AG04450 (cell line): ENCODE results near the gene DPEP2NB. TPM values are rescaled to one million over a fixed set of nuclear protein-coding genes. Genes with fewer than 3 reads are reported as not detected.

Experiments
- CTCF ChIA-PET: fragments of 300-600, 350-600 bp; formaldehyde crosslinking; extraction: SDS; loops from one replicate; lab custom pipeline; 2022; ENCODE audit warnings: antibody characterized with exemption, inconsistent platforms; lab: Charles Lee
- POLR2A ChIA-PET: fragments of 350-600 bp; formaldehyde crosslinking; extraction: SDS; loops from one replicate; lab custom pipeline; 2021; ENCODE audit warnings: antibody characterized with exemption, inconsistent platforms; lab: Yijun Ruan, JAX
- DNase-seq: peaks from one replicate; pipeline ENCODE4 v3.0.0-alpha.2; 2011; ENCODE audit warnings: low read depth, low spot score
- H3K27ac ChIP-seq: one replicate; pipeline ENCODE4 v1.5.1; 2012; ENCODE audit warnings: low read depth, low read length, control low read depth
- H3K27me3 ChIP-seq: one replicate; pipeline ENCODE4 v1.6.0; 2012; ENCODE audit warnings: low read length; ENCODE audit not compliant: control insufficient read depth, insufficient read depth
- H3K4me3 ChIP-seq: 2 replicates; pipeline ENCODE4 v1.5.1; 2011; ENCODE audit warnings: mild to moderate bottlenecking, low read depth, low read length, control low read depth
- H3K9me3 ChIP-seq: 2 replicates; pipeline ENCODE4 v1.5.1; 2012; ENCODE audit warnings: low read length; ENCODE audit not compliant: control insufficient read depth, insufficient read depth
- polyA plus RNA-seq: library from polyadenylated mRNA; depleted of rRNA; stranded (reverse); fragments of >200 nt; gene quantifications from 2 replicates; pipeline ENCODE4 v1.2.3, GENCODE V29; 2011
- TF ChIP-seq, protein P1 (sequence below): IDR thresholded peaks from 2 replicates; pipeline ENCODE4 v1.5.1; 2011; ENCODE audit warnings: low read depth, low read length, control low read depth, inconsistent platforms

DPEP2NB gene
- polyA plus RNA-seq, 1 experiment: not detected

DNA sequence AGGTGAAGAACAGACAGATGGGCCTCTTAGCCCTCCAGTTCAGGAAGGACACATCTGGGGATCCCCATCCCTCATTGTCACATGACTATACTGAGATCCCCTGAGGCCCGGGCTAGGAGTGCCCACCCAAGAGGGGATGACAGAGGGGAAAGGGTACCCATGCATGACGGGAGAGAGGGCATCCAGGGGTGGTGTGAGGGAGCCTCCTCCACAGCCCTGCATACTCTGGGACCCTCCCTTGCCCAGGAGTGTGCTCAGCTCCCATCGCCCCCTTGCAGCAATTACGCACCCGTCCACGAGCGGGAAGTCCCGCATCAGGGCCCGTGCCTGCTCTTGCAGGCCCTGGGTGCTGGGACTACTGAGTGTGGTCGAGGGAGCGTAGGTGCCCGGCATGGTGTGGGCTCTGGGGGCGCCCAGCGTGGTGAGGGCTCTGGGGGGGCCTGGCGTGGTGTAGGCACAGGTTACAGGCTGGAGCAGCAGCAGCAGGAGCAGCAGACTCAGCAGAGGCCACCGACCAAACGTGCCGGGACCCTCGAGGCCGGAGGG is 23.0 kb downstream of the DPEP2NB start:
- TF ChIP-seq, protein P1, sequence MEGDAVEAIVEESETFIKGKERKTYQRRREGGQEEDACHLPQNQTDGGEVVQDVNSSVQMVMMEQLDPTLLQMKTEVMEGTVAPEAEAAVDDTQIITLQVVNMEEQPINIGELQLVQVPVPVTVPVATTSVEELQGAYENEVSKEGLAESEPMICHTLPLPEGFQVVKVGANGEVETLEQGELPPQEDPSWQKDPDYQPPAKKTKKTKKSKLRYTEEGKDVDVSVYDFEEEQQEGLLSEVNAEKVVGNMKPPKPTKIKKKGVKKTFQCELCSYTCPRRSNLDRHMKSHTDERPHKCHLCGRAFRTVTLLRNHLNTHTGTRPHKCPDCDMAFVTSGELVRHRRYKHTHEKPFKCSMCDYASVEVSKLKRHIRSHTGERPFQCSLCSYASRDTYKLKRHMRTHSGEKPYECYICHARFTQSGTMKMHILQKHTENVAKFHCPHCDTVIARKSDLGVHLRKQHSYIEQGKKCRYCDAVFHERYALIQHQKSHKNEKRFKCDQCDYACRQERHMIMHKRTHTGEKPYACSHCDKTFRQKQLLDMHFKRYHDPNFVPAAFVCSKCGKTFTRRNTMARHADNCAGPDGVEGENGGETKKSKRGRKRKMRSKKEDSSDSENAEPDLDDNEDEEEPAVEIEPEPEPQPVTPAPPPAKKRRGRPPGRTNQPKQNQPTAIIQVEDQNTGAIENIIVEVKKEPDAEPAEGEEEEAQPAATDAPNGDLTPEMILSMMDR: no peak

GRCh38 chr16:67990018-67990386 is 25.7 kb downstream of the DPEP2NB start:
- no peaks in the 10 kb centered on the region for H3K9me3 ChIP-seq
- no peaks in the 10 kb centered on the region for H3K27me3 ChIP-seq
- no peak overlapping the region for H3K27ac ChIP-seq
- no peak overlapping the region for H3K4me3 ChIP-seq
- no peak for DNase-seq
- CTCF ChIA-PET: no interaction called here
- TF ChIP-seq, protein P1: no peak
- POLR2A ChIA-PET: no interaction called here

More for the DNA sequence above, 23.0 kb downstream of the DPEP2NB start:
- Histone ChIP-seq H3K4me3 (no peak overlapping the region), H3K27me3 (no peaks in the 10 kb centered on the region), H3K27ac (no peak overlapping the region), H3K9me3 (no peaks in the 10 kb centered on the region)
- POLR2A ChIA-PET: no interaction called here
- CTCF ChIA-PET: interaction anchor here (0.6 to 1.5 kb wide), 4 partner anchors 34 to 238 kb away, joined by 3 to 6 read pairs (median 4); no protein-coding TSS in a partner anchor
- no peak for DNase-seq

DNA sequence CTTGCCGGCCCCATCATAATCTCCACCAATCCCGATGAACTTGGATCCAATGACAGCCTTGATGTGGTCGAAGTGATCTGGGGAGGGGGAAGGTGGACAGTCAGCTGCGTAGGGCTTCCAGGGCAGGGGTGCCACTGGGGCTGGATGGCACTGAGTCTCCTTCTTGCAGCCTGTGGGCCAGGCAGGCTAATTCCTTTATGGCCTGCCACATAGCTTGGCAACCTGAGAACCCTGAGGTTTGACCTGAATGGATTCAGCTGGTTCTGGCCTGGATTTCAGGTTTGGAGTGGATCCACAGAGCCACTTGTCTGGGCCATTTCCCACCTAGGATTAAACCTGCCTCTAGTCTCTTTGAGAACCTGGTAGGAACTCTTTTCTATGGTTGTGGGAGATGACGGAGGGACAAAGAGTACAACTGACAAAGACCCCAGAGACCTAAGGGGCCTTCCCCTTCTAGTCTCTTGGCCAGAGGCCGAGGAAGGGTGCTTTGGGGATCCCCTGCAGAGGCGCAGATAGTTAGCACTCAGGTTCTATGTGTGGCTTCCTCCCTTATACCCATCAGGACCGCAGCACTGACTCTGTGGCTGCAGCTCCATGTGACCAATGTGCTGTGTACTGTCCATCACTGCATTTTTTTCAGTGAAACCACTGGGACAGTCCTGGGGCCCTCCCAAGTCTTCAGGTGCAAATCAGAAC is 26.2 kb downstream of the DPEP2NB start:
- H3K27me3 ChIP-seq: no peaks in the 10 kb centered on the region
- TF ChIP-seq, protein P1: no peak
- DNase-seq: no peak
- H3K4me3 ChIP-seq: no peak overlapping the region
- H3K27ac ChIP-seq: no peak overlapping the region
- ChIA-PET POLR2A (no interaction called here), CTCF (no interaction called here)
- no peaks in the 10 kb centered on the region for H3K9me3 ChIP-seq

DNA sequence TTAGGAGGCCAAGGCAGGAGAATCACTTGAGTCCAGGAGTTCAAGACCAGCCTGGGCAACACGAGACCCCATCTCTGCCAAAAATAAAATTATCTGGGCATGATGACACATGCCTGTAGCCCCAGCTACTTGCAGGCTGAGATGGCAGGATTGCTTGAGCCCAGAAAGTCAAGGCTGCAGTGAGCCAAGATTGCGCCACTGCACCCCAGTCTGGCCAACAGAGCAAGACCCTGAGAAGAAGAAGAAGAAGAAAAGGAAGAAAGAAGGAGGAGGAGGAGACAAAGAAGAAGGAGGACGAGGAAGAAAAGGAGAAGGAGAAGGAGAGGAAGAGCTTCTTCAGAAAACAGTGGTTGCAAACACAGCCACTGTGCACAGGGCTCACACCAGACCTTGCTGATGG is 27.0 kb downstream of the DPEP2NB start:
- CTCF ChIA-PET: interaction anchor here (0.9 kb wide), 1 partner anchor 52 kb away, joined by 3 read pairs; no protein-coding TSS in a partner anchor

More for the DNA sequence above, 27.0 kb downstream of the DPEP2NB start:
- Histone ChIP-seq H3K9me3 (no peaks in the 10 kb centered on the region), H3K27ac (no peak overlapping the region), H3K4me3 (no peak overlapping the region), H3K27me3 (no peaks in the 10 kb centered on the region)
- no peak for DNase-seq
- TF ChIP-seq, protein P1: no peak
- POLR2A ChIA-PET: no interaction called here
